ENCODE results near the gene PTPRN2. TPM values are rescaled to one million over a fixed set of nuclear protein-coding genes. Genes with fewer than 3 reads are reported as not detected.

The PTPRN2 gene
- total and polyA plus RNA-seq, 2 of the 8 experiments (the other 6 are each of a cell fraction or from before 2014, with no cell fraction given) = 2.6 to 4.5 TPM

- TF ChIP-seq CHD7 (IDR thresholded peaks at IDR 0.05; ENCODE audit: insufficient replicate concordance, low read length) (no peak), RNF2 (IDR thresholded peaks at IDR 0.05; ENCODE audit: borderline replicate concordance, low read depth, low read length, missing control alignments, poor library complexity, severe bottlenecking) (no peak), SAP30 (IDR thresholded peaks at IDR 0.05; ENCODE audit: insufficient read depth, insufficient replicate concordance, low read length) (no peak), MAFK (IDR thresholded peaks at IDR 0.05; ENCODE audit: low read depth, low read length) (no peak), KDM1A (IDR thresholded peaks at IDR 0.05; ENCODE audit: borderline replicate concordance, low read length) (no peak), BRCA1 (IDR thresholded peaks at IDR 0.05; ENCODE audit: low read depth, low read length) (no peak), HDAC6 (IDR thresholded peaks at IDR 0.05; ENCODE audit: low read depth, low read length) (no peak), JUN (IDR thresholded peaks at IDR 0.05; ENCODE audit: low read depth, low read length) (no peak), TAF1 (IDR thresholded peaks at IDR 0.05; ENCODE audit: low read depth, low read length) (no peak)
Measured at GRCh38 chr7:158300427-158300826, 287.2 kb downstream of the PTPRN2 start (continued).

All from H1 (cell line).